COR-L47 (cell line): Measurements from ENCODE around the gene SLC16A1.
"Not testable (repeated sequence)": the region's sequence is repeated elsewhere in the genome, so short reads cannot be mapped to it uniquely, and the experiment has no call there.

Source experiments
- DNase-seq: peaks from one replicate; lab custom pipeline; 2025; lab: John Stamatoyannopoulos, UW

SLC16A1 gene

GRCh38 chr1:112923959-112924349 lies 32.0 kb downstream of the SLC16A1 start:
- DNase-seq: no peak

DNA sequence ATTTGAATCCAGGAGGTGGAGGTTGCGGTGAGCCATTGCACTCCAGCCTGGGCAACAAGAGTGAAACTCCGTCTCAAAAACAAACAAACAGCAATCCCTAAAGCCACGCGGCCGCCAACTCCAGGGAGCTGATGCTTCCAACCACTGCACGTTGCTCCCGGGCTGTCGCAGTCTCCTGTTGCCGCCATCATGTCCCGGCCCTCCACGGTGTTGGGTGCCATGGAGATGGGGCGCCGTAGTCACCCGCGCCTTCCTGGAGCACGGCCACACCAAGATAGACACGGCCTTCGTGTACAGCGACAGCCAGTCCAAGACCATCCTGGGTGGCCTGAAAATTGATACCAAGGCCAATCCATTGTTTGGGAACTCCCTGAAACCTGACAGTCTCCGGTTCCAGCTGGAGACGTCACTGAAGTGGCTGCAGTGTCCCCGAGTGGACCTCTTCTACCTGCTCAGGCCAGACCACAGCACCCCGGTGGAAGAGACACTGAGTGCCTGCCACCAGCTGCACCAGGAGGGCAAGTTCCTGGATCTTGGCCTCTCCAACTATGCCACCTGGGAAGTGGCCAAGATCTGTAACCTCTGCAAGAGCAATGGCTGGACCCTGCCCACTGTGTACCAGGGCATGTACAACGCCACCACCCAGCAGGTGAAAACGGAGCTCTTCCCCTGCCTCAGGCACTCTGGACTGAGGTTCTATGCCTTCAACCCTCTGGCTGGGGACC lies 32.6 kb downstream of the SLC16A1 start:
- no peak for DNase-seq

DNA sequence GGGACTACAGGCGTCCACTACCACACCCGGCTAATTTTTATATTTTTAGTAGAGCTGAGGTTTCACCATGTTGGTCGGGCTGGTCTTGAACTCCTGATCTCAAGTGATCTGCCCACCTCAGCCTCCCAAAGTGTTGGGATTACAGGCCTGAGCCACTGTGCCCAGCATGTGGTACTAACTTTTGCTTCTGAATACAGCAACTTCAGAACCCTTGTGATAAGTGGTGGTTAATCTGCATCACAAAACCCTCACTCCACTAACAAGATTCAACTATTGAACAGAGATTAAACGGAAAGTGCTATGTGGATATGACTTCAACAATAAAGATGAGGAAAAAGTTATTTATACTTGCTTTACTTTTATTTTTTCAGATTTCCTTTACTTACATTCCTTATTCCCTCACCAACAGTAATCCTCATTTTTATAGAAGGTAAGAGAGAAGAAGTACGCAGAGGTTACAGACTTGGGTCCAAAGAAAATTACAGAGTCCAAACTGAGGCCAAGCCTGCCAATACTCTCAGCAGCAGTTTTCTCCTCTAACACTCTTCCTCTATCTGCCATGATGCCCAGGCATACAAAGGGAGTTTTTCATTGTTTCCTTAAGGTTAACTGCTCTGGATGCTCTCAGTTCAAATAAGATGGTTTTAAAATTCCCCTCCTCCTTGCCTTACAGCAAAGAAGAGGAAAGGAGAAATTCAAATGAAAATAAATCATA lies 44.3 kb downstream of the SLC16A1 start:
- DNase-seq: no peak

GRCh38 chr1:112909847-112910246 lies 46.1 kb downstream of the SLC16A1 start:
- no peak for DNase-seq

GRCh38 chr1:112906150-112906698 lies 49.8 kb downstream of the SLC16A1 start:
- DNase-seq: no peak

DNA sequence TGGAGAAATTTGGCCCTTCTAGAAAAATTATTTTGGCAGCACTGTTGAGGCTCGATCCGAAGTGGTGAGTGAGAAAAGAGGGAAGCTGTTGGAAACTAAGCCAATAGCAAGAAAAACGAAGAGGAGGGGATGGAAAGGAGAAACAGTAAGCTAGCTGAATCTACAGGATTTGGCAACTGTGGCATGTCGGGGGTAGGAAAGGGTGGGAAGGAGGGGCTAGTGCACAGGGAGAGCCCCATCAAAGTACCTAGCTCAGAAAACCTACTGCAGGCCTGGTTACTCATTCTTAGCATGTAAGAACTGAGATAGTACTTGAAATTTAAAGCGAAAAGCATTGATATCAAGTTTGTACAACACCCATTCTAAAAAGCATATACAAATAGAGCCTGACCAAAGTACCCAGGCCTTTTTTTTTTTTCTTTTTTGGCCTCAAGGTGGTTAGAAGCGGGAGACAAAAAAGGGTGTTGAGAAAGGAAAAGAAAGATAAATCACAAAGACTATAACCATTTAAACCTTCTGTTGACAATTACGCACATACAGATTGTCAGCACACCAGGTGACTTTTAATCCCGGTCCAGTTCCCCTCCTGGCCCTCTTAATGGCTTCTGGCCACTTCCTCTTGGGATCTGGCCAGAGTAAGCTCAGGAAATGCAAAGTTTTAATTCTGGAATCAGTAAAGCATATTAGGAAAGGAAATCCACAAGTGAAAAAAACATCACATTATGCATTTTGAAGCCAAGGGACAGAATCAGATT lies 50.4 kb downstream of the SLC16A1 start:
- DNase-seq: no peak

- DNase-seq: no peak
These were observed 51.1 kb downstream of the SLC16A1 start for GRCh38 chr1:112904831-112905261.

DNA sequence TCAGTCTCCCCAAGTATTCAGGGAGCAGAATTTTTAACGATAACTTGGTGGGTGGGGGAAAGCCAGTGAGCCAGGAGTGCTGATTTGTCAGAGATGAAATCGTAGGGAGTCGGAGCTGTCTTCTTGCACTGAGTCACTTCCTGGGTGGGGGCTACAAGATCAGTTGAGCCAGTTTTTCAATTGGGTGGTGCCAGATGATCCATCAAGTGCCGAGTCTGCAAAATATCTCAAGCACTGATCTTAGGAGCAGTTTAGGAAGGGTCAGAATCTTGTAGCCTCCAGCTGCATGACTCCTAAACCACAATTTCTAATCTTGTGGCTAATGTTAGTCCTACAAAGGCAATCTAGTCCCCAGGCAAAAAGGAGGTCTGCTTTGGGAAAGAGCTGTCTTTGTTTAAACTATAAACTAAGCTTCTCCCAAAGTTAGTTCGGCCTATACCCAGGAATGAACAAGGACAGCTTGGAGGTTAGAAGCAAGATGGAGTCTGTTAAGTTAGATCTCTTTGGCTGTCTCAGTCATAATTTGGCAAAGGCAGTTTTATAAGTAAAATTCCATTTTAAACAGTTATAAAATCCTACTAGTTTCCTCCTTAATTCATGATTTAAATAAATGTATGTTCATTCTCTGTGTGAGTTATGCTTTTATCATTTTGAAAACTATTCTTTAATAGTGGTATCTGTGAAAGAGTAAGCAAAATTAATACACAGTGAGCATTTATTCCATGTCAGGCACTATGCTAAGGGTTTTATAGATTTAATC lies 51.7 kb downstream of the SLC16A1 start:
- no peak for DNase-seq

DNA sequence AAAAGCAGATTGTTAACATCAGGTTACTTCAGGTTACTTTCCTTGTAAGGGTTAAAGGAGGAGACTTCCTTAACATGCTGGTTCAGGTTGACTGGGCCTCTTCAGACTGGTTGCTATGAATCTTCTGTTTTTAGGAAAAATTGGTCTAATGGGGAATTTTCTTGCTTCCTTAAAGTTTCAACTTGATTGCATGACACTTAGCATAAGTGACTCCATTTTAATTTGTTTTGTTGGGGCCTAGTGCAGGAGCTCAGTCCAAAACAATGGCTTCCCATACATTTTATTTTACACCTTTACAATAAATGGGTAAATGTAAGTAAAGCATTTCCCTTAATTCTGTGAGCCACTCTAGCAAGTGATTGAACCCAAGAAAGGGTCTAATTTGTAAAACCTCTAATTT lies 53.8 kb downstream of the SLC16A1 start:
- no peak for DNase-seq

DNA sequence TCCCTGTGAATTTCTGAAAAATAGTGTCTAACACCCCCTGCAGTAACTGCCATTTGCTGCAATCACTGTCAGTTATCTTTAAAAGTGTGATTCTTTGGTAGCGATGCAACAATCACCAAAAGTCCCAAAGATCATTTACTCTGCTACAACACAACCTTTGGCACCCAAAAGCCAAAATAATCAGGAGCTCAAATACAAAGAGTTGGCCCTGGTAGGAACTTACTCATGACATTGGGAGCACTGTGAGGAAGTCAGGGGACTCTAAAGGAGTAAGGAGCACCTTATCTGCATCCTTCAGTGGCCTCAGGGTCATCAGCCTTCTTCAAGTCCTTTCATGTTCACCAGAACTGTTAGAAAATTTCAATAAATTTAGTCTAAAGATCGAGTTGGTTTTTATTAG lies 54.6 kb downstream of the SLC16A1 start:
- DNase-seq: no peak

GRCh38 chr1:112896783-112897182 lies 59.2 kb downstream of the SLC16A1 start:
- DNase-seq: no peak

DNA sequence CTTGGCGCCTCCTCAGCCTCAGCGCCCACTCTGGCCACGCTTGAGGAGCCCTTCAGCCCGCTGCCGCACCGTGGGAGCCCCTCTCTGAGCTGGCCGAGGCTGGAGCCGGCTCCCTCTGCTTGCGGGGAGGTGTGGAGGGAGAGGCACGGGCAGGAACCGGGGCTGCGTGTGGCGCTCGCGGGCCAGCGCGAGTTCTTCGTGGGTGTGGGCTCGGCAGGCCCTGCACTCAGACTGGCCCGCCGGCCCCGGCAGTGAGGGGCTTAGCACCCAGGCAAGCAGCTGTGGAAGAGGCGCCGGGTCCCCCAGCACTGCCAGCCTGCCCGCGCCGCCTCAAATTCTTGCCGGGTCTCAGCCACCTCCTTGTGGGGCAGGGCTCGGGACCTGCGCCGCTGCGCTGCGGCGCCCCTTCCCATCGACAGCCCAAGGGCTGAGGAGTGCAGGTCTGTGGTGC lies 61.4 kb downstream of the SLC16A1 start:
- DNase-seq: no peak

GRCh38 chr1:112894010-112894292 lies 62.0 kb downstream of the SLC16A1 start:
- no peak for DNase-seq

DNA sequence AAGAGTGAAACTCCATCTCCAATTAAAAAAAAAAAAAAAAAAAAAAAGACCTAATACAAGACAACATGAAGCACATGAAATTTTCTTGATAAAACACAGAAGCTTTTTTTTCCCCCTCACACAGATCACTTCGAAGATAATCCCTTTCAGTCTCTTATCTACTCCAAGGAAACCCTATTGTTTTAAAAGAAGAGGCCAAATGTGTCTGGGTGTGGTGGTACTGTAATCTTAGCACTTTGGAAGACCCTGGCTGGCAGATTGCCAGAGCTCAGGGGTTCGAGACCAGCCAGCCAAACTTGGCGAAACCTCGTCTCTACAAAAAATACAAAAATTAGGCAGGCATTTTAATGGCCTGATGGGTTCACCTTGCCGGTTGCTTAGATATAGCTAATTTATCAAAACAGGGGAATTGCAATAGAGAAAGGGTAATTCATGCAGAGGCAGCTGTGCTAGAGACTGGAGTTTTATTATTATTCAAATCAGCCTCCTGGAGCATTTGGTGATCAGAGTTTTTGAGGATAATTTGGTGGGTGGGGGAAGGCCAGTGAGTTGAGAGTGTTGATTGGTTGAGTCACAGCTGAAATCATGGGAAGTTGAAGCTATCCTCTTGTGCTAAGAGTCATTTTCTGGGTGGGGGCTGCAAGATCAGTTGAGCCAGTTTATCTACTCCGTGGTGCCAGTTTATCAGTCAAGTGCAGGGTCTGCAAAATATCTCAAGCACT lies 62.5 kb downstream of the SLC16A1 start:
- no peak for DNase-seq

- DNase-seq: not testable (repeated sequence)
These were observed 66.1 kb downstream of the SLC16A1 start for GRCh38 chr1:112889906-112890305.

- DNase-seq: no peak
These were observed 66.8 kb downstream of the SLC16A1 start for GRCh38 chr1:112889052-112889768.

GRCh38 chr1:112888630-112889029 lies 67.4 kb downstream of the SLC16A1 start:
- DNase-seq: no peak

GRCh38 chr1:112887599-112888283 lies 68.3 kb downstream of the SLC16A1 start:
- DNase-seq: no peak

GRCh38 chr1:112884996-112885395 lies 71.0 kb downstream of the SLC16A1 start:
- DNase-seq: not testable (repeated sequence)

GRCh38 chr1:112882271-112882744 lies 73.7 kb downstream of the SLC16A1 start:
- no peak for DNase-seq
